GM19452 (cell line): Measurements from ENCODE around the gene ADGRG6.

Experiments used
- ATAC-seq: cut with Tn5 transposase; IDR thresholded peaks from one replicate; pipeline ENCODE4 v1.9.1; 2021; ENCODE audit not compliant: unreplicated experiment

Gene ADGRG6

DNA sequence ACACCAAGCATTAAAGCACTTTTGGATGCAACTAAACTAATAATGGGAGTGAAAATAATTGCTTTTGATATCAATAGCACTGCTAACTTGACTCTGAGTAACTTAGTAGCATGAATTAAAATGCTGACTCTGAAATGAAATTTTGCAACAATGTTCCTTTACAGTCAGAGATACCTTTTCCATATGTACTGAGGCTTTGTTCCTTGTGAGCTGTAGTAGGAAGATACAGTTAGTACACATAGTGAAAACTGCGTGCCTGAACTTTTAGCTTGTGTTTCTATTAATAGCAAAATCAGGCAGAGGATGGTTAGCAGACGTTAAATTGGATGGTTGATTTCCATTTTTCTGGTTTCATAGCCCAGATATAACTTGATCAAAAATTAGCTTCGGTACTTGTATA lies 18.6 kb downstream of the ADGRG6 start:
- ATAC-seq: no peak

DNA sequence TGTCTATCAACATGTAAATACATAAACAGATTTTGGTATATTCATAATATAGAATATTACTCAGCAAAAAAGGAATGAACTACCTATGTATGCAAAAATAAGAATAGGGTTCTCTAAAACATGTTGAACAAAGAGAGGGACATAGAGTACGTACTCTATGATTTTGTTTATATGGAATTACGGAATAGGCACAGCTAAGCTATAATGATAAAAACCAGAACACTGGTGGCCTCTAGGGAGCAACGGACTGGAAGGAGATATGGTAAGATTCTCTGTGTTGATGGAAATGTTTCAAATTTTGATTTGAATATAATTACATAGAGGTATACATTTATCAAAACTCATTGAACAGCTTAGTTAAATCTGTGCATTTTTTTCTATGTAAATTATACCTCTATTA lies 19.6 kb downstream of the ADGRG6 start:
- no peak for ATAC-seq

DNA sequence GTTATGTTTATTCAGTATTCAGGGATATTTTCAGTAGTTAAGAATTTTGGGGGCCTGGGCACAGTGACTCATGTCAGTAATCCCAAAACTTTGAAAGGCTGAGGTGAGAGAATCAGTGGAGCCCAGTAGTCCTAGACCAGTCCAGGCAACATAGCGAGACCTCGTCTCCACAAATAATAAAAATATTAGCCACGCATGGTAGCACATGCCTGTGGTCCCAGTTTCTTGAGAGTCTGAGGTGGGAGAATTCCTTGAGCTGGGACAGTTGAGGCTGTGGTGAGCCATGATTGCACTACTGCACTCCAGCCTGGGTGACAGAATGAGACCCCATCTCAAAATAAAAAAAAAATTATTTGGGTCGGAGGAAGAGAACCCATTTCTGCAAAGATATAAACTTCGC lies 20.3 kb downstream of the ADGRG6 start:
- no peak for ATAC-seq

DNA sequence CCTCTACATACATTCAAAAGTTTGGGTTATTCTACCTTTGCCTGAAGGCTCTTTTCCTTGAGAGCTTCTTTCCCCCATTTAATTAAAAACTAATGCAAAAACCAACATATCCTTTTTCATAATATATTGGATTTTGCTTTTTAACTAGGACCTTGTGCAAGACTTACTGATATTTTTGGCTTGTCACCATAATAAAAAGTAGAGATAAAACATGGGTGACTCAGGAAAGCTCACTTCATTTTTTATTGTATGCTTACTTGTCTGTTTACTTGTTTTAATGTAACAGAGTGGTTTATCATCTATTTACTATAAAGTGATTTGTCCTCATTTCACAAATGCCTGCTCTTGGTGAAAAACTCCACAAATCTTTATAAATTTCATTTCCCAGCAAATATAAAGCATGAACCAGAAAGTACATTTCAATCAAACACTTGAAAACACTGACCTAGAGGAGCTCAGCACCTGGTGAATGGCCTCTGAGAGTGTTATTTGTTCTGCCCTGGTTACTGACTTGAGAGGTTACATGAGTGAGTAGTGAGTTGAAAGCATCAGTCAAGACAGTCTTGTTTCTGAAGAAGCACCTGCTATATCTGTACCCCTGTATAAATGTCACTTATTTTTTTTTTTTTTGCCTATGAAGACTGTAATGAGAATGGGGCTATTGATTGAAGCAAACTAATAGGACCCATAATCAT lies 20.8 kb downstream of the ADGRG6 start:
- no peak for ATAC-seq

DNA sequence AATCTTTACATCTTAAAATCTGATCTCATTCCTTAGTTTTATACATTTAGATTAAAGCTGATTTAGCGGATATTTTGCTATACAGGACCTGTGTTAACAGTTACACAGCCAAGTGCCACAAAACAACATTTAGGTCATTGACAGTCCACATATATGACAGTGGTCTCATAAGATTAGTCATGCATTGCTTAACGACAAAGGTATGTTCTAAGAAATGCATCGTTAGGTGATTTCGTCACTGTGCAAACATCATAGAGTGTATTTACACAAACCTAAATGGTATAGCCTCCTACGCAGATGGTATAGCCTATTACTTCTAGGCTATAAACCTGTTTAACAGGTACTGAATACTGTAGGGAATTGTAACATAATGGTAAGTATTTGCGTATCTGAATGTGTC lies 21.6 kb downstream of the ADGRG6 start:
- no peak for ATAC-seq

DNA sequence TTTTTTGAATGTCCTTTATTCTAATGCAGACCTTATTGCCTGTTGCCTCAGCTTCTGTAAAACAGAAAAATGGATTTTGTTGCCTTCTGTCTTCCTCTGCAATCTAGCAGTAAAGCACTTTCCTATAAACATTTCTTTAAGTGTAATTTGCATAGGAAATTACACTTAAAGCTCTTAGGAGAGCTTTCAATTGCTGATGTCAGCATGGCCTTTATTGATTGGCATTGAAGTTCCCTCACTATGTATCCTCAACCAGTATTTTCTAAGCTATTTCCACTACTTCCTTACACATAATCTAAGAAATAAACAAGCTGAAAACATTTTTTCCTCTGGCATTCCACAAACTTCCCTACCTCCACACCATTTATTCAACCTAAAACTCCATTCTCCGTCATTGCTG lies 22.3 kb downstream of the ADGRG6 start:
- ATAC-seq: no peak

DNA sequence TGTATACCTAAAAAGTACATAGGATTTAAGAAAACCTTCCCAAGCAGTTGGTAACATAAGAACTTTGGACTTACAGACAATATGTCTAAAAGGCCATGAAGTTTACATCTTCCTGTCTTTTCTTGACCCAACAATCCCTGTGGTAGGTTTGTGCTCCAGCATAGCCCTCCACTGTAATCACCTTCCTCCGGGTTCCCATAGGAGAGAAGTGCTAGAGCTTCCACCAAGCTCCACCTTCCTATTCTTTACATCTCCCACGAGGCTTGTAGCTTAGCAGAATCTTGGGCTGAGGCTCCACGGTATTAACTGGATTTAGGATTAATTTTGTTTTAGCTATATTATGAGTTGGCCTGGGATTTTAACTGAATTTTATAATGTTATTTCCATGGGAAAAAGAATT lies 23.3 kb downstream of the ADGRG6 start:
- no peak for ATAC-seq

DNA sequence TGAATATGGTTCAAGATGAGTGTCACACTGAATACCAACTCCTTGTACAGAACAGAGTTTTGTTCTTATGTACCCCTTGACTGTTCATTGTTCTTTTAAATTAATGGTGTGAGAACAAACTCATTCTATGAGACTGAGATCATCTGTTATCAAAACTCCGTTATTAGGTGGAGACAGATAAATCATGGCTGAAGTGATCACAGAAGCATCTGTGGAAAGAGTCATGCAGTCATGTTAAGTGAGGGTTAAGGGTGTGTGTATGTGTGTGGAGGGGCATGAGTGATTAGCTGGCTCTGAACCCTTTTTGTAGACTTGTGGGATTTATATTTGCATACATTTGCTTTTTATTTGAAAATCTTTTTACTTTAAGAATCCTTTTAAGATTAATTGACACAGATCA lies 24.7 kb downstream of the ADGRG6 start:
- no peak for ATAC-seq

DNA sequence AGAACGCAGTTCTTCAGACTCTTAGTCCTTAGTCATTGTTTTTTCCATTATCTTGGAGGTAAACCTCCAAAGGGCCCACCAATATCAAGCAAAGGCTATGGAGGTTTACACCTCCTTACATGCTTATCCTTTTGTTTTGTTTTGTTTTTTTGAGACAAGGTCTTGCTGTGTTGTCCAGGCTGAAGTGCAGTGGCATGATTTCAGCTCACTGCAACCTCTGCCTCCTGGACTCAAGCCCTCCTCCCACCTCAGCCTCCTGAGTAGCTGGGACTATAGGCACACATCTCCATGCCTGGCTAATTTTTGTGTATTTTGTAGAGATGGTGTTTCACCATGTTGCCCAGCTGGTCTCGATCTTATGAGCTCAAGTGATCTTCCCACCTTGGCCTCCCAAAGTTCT lies 26.3 kb downstream of the ADGRG6 start:
- ATAC-seq: no peak

DNA sequence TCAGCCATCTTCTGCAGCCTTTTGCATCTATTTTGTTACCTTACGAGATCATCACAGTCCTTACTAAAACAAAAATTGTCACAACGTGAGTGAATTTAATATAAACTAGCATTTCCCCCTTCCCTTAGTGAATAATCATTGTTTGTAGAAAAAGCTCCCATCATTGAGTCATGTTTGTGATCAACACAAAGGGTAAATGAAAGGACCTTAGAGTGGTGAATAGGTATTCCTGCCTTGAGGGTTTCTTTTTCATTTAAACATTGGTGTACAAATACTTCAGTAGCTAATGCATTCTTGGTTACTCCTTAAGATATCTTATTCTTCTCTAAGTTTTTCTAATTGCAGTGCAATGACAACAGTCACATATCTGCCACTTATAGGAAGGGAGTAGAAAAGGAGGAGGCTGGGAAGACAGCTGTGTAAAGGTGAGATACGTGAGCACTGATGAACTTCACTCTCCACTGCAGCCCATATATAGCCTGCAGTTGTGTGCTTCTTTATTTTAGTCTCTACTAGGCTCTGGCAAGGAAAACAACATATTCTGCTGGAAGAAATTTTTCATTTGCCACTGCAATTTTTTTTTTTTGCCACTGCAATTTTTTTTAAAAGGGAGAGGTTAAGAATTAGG lies 27.8 kb downstream of the ADGRG6 start:
- no peak for ATAC-seq

DNA sequence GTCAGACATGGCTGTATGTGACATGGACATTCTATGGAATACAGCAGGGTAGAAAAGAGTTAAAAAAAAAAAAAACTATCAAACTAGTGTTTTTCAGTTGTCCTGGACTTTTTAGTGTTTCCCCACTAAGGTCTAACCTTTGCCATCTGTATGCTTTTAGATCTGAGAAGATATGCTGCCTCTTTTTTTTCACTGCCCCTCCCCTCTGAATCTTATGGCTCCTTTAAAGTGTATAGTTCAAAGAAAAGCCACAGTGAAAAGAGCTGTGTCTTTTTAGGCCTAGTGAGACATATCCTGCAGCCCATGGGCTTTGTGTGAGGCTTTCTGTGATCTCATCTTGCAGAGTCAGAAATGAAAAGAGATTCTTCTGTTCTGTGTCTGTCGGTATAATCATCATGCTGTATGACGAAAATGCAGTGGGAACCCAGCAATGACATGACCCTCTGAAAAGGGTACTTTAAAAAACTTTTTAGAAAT lies 29.3 kb downstream of the ADGRG6 start:
- no peak for ATAC-seq

DNA sequence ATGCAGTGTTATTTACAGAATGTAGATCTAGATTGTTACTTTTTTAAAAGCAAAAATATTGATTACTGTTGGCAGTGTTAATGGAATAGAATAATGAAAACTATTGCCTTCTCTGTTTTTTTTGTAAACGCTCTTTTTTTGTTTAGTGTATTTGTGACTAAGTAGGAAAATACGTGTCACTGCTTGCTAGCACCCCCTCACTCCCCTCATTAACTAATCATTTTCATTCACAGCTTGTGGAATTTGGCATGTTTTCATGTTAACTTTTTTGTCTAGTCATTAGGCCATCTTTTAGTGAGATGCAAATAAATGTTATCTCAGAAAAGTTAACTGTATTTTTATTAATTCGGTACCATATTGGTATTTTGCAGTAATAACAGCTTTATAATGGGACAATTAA lies 29.8 kb downstream of the ADGRG6 start:
- no peak for ATAC-seq

DNA sequence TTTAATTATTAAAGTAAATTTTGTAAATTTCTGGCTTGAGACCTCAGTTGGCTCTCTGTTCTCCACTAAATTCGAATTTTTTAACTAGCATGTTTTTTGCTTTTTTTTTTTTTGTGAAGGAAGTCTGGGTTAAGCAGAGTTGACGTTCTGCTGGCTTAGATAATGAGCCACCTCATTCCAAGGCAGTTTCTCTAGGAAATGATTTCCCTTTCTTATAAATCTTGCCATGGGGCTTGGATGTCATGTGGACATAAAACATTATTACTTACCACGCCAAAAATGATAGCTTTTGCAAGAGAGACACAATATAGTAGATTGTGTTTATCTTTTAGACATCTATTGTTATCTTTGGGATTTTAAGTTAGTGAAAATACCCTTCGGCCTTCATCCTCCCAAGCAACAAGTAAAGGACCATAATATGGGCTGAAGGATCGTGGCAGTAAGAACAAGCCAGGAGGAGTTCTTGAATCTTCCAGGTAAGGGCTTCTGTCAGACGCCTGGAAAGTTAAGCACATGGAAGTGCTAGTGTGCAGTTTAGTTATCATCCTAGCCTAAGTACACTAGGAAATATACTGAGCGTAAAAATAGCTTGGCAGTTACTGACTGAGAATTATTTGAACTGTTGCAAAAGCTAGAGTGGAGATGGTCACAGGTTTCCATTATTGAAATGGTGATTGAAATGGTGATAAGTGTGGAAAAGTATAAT lies 30.7 kb downstream of the ADGRG6 start:
- no peak for ATAC-seq

DNA sequence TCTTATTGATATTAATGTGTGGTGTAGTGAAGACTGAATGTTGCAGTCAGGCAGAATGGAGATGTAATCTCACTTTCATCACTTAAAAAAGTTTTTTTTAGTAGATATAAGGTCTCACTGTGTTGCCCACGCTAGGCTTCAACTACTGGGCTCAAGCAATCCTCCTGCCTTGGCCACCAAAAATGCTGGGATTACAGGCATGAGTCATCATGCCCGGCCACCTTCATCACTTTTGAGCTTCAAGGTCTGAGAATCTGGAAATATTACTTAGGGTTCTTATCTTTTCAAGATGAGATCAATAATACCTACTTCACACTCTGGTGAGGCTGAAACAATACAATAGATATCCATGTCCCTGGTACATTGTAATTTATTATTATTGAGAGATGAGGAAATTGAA lies 31.6 kb downstream of the ADGRG6 start:
- no peak for ATAC-seq

DNA sequence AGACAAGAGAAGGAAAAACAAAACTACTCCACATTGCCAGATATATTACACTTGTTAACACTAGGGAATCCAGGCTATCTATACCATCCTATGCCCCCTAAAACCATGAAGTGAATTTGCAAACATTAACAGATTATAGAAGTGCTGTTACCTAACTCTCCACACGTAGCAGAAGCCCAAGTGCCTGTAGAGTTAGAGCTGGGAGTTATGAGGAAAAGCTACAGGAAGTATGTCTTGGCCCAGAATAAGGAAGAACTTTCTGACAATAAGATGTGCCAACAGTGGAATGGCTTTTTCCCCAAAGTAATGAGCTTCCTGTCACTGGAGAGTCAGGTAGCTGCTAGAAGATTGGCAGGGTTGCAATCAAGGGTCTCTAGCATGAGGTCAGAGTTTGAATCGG lies 32.5 kb downstream of the ADGRG6 start:
- no peak for ATAC-seq

DNA sequence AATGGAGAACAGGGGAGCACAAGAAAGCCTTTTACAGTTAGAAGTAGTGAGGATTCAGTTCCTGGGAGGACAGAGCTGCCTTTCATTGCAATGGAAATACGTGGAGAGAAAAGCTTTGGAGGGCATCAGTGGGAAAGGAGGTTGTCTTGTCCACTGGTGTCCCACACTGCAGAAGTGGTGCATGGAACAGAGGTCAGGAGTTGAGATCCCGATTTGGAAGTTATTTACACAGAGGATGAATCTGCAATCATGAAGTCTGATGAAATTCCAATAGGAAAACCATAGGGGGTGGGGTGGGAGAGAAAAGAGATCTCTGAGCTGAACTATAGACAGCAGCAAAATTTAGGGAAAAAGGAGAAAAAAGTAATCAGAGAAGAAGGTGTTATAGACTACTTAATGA lies 33.6 kb downstream of the ADGRG6 start:
- no peak for ATAC-seq

DNA sequence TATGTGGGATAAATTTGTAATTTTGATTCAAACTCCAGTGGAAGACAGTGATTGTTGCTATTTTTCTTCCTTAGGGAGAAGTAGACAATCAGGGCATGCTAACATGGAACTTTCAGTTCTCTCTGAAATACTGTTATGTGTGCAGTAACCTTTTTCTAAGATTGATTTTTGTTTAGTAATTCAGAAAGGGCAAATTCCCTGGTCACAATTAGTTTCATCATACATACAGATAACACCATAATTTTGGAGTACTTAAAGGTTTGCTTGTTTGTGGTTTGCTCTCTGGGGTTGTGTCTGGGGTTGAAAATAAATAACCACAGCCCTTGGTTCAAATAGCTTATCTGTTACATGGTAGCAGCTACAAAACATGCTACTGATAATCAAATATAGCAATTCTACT lies 34.4 kb downstream of the ADGRG6 start:
- ATAC-seq: no peak

DNA sequence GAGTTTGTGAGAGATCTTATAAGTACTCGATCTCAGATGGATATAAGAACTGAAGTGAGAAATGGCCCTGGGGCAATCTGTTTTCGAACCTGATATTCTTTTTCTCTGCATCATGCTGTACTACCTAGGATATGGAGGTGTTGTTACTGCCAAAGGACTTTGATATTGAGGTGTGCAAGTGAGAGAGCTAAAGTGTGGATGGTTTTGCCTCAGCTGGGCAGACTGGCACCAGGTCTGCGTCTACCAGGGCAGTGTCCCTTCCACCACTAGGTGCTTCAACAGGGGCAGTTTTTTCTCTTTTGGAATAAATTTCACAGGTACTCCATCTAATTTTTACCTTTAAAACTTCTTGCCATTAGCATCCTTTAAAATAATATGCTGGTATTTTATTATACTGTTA lies 35.0 kb downstream of the ADGRG6 start:
- no peak for ATAC-seq

DNA sequence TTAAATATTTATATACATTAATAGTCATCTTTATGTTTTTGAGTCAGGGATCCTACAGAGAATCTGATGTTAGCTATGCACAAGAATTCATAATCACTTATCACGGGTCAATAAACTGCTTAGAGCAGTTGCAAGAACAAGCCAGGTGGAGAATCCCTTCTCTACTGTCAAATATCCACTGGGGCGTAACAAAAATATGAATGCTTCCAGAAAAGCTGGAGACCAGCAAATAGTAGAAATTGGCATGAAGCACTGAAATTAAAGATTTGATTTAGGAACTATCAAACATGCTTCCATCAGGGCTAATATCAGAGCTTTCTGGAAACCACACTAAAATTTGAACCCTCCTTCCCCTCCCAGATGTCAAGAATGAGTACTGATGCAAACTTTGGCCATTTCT lies 37.3 kb downstream of the ADGRG6 start:
- ATAC-seq: no peak

DNA sequence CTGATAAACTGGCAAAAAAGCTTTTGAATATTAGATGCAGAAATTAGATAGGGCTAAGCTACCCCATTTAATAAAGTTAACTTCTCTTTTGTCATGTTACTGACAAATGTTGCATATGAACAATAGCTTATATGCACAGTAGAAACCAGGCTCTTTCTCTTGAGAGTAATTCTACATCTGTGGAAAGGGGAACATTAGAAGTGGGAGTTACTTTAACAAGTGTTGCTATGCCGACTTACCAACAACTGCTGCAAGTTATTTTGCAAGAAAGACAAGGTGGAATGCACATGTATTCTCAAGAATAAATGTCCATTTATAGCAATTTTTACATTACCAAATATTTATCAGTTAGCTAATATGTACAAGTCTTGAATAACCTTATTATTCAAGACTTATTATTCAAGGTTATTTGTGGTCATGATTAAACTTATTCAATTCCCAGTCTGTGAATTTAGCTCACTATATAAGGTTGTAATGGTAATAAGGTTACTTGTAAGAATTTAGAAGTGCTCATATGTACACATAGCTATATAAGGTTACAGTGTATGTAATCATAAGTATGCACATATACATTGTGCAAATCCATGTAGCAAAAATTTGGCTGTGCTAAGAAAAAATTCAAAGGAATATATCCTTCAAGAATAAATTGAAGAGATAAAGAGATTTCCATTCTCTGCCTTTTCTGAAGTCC lies 38.3 kb downstream of the ADGRG6 start:
- ATAC-seq: no peak

DNA sequence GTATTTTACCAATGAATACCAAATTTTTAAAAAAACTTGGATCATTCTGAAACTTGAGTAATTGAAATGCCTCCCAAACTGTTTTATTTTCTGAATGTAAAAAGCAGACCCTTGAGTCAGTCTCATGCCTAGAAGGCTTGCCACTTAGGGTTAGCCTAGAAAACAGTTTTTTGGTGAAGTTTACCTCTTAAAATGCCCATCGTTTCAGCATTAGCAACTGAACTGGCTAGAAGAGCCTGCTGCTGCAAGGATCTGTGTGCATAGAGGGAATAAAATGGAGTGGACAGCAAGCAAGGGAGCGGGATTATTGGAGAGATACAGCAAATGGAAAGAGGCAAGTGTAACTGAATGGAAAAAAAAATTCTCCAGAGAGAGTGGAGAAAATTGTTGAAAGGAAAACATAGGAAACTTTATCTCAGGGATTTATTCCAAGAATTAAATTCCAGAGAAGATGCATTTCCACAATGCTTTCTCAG lies 40.1 kb downstream of the ADGRG6 start:
- ATAC-seq: no peak

DNA sequence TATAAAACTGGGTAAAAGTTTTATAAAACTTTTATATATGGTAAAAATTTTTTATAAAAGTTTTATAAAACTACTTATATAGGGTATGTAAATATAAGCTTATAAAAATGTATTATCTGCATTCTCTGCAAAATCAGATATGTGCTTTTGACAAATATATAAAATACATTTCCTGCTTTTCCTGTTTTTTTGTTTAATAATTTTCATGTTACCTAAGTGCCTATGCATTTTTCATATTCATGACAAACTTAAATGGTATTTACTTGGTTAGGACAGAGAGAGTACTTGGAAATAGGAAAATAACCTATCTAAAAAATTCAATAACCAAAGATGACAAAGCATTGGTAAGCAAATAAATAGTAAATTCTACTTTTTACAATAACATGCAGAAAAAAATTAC lies 41.2 kb downstream of the ADGRG6 start:
- ATAC-seq: no peak
